MM.1S (cell line): Measurements from ENCODE around the gene ACVR2B.
"Not testable (repeated sequence)": the region's sequence is repeated elsewhere in the genome, so short reads cannot be mapped to it uniquely, and the experiment has no call there.

Experiments used
- DNase-seq: peaks from one replicate; pipeline ENCODE4 v3.0.0-alpha.2; 2015
- H2AFZ ChIP-seq: fragments of 300-600 bp; sonication (generic); 2 replicates; pipeline ENCODE4 v1.6.0; 2016; ENCODE audit warnings: antibody characterized with exemption, low read length
- H3F3A ChIP-seq: fragments of 300-600 bp; sonication (generic); 2 replicates; pipeline ENCODE4 v1.6.1; 2016; ENCODE audit warnings: mild to moderate bottlenecking, antibody characterized with exemption, low read length, moderate library complexity, mixed read lengths; ENCODE audit not compliant: insufficient read depth
- H3K27ac ChIP-seq: fragments of 300-600 bp; sonication (generic); 2 replicates; pipeline ENCODE4 v1.5.1; 2016; ENCODE audit warnings: mild to moderate bottlenecking, low read length
- H3K27me3 ChIP-seq: fragments of 300-600 bp; sonication (generic); replicated peaks from 2 replicates; pipeline ENCODE4 v1.6.0; 2016; ENCODE audit warnings: low read length; ENCODE audit not compliant: insufficient read depth
- H3K36me3 ChIP-seq: fragments of 300-600 bp; sonication (generic); replicated peaks from 2 replicates; pipeline ENCODE4 v1.6.1; 2016; ENCODE audit warnings: mild to moderate bottlenecking, low read length, mixed read lengths; ENCODE audit not compliant: insufficient read depth
- H3K4me1 ChIP-seq: fragments of 300-600 bp; sonication (generic); 2 replicates; pipeline ENCODE4 v1.6.1; 2016; ENCODE audit warnings: low read length, mixed read lengths
- H3K4me2 ChIP-seq: fragments of 300-600 bp; sonication (generic); 2 replicates; pipeline ENCODE4 v1.6.0; 2016; ENCODE audit warnings: low read depth, low read length
- H3K4me3 ChIP-seq: fragments of 300-600 bp; sonication (generic); 2 replicates; pipeline ENCODE4 v1.5.1; 2016; ENCODE audit warnings: low read length, mixed read lengths
- H3K79me2 ChIP-seq: fragments of 300-600 bp; sonication (generic); 2 replicates; pipeline ENCODE4 v1.6.1; 2016; ENCODE audit warnings: mixed run types, low read length, mixed read lengths
- H3K9ac ChIP-seq: fragments of 300-600 bp; sonication (generic); 2 replicates; pipeline ENCODE4 v1.6.1; 2016; ENCODE audit warnings: low read length, mixed read lengths
- H3K9me2 ChIP-seq: fragments of 300-600 bp; sonication (generic); replicated peaks from 2 replicates; pipeline ENCODE4 v1.6.1; 2016; ENCODE audit warnings: mild to moderate bottlenecking, low read length, mixed read lengths; ENCODE audit not compliant: insufficient read depth
- H3K9me3 ChIP-seq: fragments of 300-600 bp; sonication (generic); replicated peaks from 2 replicates; pipeline ENCODE4 v1.6.1; 2016; ENCODE audit warnings: mild to moderate bottlenecking, low read length, mixed read lengths; ENCODE audit not compliant: insufficient read depth
- H4K20me1 ChIP-seq: fragments of 300-600 bp; sonication (generic); 2 replicates; pipeline ENCODE4 v1.6.1; 2016; ENCODE audit warnings: mild to moderate bottlenecking, low read length, moderate library complexity, mixed read lengths; ENCODE audit not compliant: insufficient read depth
- CTCF ChIP-seq: fragments of 300-600 bp; sonication (generic); IDR thresholded peaks from 2 replicates; pipeline ENCODE4 v1.5.1; 2016; ENCODE audit warnings: antibody characterized with exemption, low read length, mixed read lengths
- EZH2 ChIP-seq: fragments of 300-600 bp; sonication (generic); optimal IDR thresholded peaks from 2 replicates; pipeline ENCODE3; 2017; ENCODE audit warnings: low read depth, mild to moderate bottlenecking, antibody characterized with exemption, low read length, mixed read lengths
- EZH2phosphoT487 ChIP-seq: fragments of 300-600 bp; sonication (generic); IDR thresholded peaks from 2 replicates; pipeline ENCODE4 v1.6.1; 2018; ENCODE audit warnings: antibody characterized with exemption, low read length

ACVR2B gene

DNA sequence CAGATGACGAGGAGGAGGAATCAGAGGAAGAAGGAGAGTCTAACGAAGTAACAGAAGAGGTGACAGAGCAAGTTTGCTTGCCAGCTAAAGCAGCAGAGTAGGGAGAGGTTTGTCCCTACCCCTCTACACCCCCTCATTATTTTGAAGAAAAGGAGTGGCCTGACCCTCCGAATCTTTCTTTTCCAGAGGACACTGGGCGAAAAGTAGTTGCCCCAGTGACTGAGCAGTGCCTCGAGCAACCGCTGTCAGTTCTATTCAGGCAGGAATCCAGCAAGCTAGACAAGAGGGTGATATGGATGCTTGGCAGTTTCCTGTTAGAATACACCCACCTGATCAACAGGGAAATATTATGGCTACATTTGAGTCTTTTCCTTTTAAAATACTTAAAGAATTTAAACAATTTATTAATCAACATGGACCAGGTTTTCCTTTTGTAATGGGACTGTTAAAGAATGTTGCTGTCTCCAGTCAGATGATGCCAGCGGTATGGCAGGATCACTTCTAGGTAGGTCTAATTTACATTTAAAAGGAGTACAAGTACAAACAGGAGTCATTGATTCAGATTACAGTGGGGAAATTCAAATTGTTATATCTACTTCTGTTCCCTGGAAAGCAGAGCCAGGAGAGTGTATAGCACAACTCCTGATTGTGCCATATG, 31.9 kb upstream of the ACVR2B start:
- Histone ChIP-seq H2AFZ (no peak overlapping the region), H3K4me2 (no peak overlapping the region)

GRCh38 chr3:38426798-38427426, 26.8 kb upstream of the ACVR2B start:
- not testable (repeated sequence) for H3K27ac ChIP-seq, H3K9ac ChIP-seq, H3K79me2 ChIP-seq, H3K36me3 ChIP-seq, H2AFZ ChIP-seq, H3K4me3 ChIP-seq, H3K4me1 ChIP-seq, H3K9me3 ChIP-seq, H3F3A ChIP-seq, H3K9me2 ChIP-seq, H4K20me1 ChIP-seq, H3K27me3 ChIP-seq
- H3K4me2 ChIP-seq, result peak overlapping the region; percentile 12; the same call in 1 of the 2 replicates
- DNase-seq, result peak; percentile 25

More for the DNA sequence above, 31.9 kb upstream of the ACVR2B start:
- Histone ChIP-seq H3K27ac (no peak overlapping the region), H3K4me3 (no peak overlapping the region), H3K9ac (no peak overlapping the region), H3F3A (no peaks in the 10 kb centered on the region), H3K27me3 (no peaks in the 10 kb centered on the region), H4K20me1 (no peaks in the 10 kb centered on the region), H3K9me3 (no peaks in the 10 kb centered on the region), H3K4me1 (peaks cover 4% of the 10 kb centered on the region; the same call in 1 of the 2 replicates), H3K79me2 (no peaks in the 10 kb centered on the region), H3K36me3 (no peaks in the 10 kb centered on the region), H3K9me2 (no peaks in the 10 kb centered on the region)
- no peak for DNase-seq
- TF ChIP-seq EZH2phosphoT487, result no peak
- TF ChIP-seq CTCF, result no peak
- TF ChIP-seq EZH2, result no peak

- H3K36me3 ChIP-seq, DNase-seq: not testable (repeated sequence)
Measured at GRCh38 chr3:38432871-38433658, 20.6 kb upstream of the ACVR2B start.

DNA sequence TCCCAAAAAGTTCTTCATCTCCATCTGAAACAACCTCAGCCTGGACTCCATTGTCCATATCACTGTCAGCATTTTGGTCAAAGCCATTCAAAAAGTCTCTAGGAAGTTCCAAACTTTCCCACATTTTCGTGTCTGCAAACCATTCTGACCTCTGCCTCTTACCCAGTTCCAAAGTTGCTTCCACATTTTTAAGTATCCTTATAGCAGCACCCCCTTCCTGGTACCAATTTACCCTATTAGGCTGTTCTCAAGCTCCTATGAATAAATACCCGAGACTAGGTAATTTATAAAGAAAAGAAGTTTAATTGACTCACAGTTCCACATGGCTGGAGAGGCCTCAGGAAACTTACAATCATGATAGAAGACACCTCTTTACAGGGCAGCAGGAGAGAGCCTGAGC, 20.0 kb upstream of the ACVR2B start:
- H3K4me3 ChIP-seq, H3K9me2 ChIP-seq, H4K20me1 ChIP-seq, H3K9ac ChIP-seq, H2AFZ ChIP-seq, H3K36me3 ChIP-seq, H3F3A ChIP-seq, H3K79me2 ChIP-seq, H3K9me3 ChIP-seq, H3K4me2 ChIP-seq, H3K27me3 ChIP-seq, H3K27ac ChIP-seq, H3K4me1 ChIP-seq, DNase-seq: not testable (repeated sequence)

More at GRCh38 chr3:38432871-38433658, 20.6 kb upstream of the ACVR2B start:
- H3F3A ChIP-seq, H3K9me2 ChIP-seq, H3K4me3 ChIP-seq, H3K4me2 ChIP-seq, H3K9ac ChIP-seq, H4K20me1 ChIP-seq, H3K9me3 ChIP-seq, H3K27ac ChIP-seq, H2AFZ ChIP-seq, H3K79me2 ChIP-seq, H3K4me1 ChIP-seq, H3K27me3 ChIP-seq: not testable (repeated sequence)

DNA sequence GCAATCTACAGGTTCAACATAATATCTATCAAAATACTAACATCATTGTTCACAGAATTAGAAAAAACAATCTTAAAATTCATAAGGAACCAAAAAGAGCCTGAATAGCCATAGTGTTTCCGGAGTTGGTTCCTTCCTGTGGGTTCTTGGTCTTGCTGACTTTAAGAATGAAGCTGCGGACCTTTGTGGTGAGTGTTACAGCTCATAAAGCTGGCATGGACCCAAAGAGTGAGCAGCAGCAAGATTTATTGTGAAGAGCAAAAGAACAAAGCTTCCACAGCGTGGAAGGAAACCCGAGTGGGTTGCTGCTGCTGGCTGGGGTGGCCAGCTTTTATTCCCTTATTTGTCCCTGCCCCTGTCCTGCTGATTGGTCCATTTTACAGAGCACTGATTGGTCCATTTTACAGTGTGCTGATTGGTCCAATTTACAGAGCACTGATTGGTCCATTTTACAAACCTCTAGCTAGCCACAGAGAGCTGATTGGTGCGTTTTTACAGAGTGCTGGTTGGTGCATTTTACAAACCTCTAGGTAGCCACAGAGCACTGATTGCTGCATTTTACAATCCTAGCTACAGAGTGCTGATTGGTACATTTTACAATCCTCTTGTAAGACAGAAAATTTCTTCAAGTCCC, 15.1 kb upstream of the ACVR2B start:
- not testable (repeated sequence) for H3K36me3 ChIP-seq, H3K9ac ChIP-seq, H3K79me2 ChIP-seq, DNase-seq, H3K27me3 ChIP-seq, H3K4me2 ChIP-seq, H2AFZ ChIP-seq, H4K20me1 ChIP-seq, H3K4me3 ChIP-seq, H3K9me3 ChIP-seq, H3K27ac ChIP-seq, H3F3A ChIP-seq, H3K4me1 ChIP-seq, H3K9me2 ChIP-seq

GRCh38 chr3:38443205-38443604, 10.5 kb upstream of the ACVR2B start:
- not testable (repeated sequence) for H3K36me3 ChIP-seq, H3K9me3 ChIP-seq, H3K79me2 ChIP-seq, H2AFZ ChIP-seq, H3K27me3 ChIP-seq, H4K20me1 ChIP-seq, H3K9me2 ChIP-seq, DNase-seq, H3K4me1 ChIP-seq, H3F3A ChIP-seq, H3K27ac ChIP-seq, H3K4me3 ChIP-seq, H3K4me2 ChIP-seq, H3K9ac ChIP-seq
